PC-3 (cell line): ENCODE measurements around the gene EREG.

Experiments
- EZH2phosphoT487 ChIP-seq: fragments of 300-600 bp; sonication (generic); IDR thresholded peaks from 2 replicates; pipeline ENCODE4 v1.6.1; 2018; ENCODE audit warnings: mild to moderate bottlenecking, antibody characterized with exemption, low read length, borderline replicate concordance
- TF ChIP-seq, protein P1 (sequence below): fragments of 300-600 bp; sonication (generic); conservative IDR thresholded peaks from 2 replicates; pipeline ENCODE4 v1.5.1; 2017; ENCODE audit warnings: antibody characterized with exemption, low read depth, mild to moderate bottlenecking, low read length

DNA sequence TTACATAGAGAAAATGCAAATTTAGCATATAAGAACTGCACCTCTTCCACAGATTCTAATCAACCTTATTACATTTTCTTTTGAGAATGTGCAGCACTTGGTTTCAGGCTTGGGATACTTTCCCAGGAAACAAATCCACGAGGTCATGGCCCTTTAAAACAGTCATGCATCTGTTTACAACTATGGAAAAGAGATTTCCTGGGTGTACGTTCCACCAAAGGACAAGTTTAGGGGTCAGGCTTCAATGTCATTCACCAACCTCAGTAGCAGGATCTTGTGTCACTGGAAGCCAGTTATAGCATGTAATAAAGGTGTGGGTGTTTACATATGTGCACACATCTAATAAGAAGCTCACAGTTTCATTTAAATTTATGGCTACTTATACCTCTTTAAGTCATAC lies 30.7 kb downstream of the EREG start:
- TF ChIP-seq, protein P1, sequence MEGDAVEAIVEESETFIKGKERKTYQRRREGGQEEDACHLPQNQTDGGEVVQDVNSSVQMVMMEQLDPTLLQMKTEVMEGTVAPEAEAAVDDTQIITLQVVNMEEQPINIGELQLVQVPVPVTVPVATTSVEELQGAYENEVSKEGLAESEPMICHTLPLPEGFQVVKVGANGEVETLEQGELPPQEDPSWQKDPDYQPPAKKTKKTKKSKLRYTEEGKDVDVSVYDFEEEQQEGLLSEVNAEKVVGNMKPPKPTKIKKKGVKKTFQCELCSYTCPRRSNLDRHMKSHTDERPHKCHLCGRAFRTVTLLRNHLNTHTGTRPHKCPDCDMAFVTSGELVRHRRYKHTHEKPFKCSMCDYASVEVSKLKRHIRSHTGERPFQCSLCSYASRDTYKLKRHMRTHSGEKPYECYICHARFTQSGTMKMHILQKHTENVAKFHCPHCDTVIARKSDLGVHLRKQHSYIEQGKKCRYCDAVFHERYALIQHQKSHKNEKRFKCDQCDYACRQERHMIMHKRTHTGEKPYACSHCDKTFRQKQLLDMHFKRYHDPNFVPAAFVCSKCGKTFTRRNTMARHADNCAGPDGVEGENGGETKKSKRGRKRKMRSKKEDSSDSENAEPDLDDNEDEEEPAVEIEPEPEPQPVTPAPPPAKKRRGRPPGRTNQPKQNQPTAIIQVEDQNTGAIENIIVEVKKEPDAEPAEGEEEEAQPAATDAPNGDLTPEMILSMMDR = no peak
- no peak for TF ChIP-seq EZH2phosphoT487
